Suppressor macrophage (primary cell): ENCODE data around the gene RAD51AP2.
"Not testable (repeated sequence)": the region's sequence is repeated elsewhere in the genome, so short reads cannot be mapped to it uniquely, and the experiment has no call there.

Experiments
- DNase-seq, 4 experiments: peaks; one replicate each; pipeline ENCODE4 v3.0.0-alpha.2; 2020 to 2022

RAD51AP2 gene

DNA sequence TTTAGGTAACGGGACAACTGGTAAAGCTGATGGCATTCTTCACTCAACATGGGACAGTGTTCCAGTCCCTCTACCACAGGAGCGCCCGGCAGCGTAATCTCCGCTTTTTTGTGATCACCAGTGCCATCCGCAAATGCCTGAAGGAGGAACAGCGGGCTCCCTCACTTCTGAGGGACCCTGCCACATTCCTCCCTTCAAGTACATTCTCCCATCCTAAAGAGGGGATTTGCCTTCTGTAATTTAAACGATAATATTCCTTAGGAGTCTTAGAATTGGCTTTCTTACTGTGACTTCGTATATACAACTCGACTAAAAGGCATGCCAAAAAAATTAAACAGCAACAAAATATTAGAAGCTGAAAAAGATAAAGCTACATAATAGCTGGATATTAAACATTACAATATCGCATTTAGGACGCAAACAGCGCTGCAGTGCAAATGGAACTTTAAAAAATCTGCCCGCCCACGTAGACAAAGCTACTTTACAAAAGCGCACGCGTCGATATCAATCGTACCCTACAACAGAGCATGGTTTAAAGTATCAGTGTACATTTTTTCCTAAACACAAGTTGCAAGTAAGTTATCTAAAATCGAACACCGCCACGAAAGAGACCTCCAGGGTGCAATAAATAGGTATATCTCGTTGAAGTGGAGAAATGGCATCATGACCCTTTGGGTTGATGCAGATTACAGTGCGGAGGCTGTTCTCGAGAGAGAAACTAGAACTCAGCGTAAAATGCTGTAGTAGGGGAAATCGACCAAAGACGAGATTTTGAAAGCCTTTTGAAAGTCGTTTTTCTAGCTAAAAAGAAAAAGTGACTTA is 20.0 kb upstream of the RAD51AP2 start:
- DNase-seq: peak in 1 of 4 experiments; percentile 1

- no peak for DNase-seq
These were observed 18.2 kb upstream of the RAD51AP2 start for GRCh38 chr2:17536416-17536815.

GRCh38 chr2:17533546-17533945 is 15.3 kb upstream of the RAD51AP2 start:
- DNase-seq: no peak

- DNase-seq: no peak
These were observed 11.5 kb upstream of the RAD51AP2 start for GRCh38 chr2:17529771-17530170.

- no peak for DNase-seq
These were observed 4.1 kb upstream of the RAD51AP2 start for GRCh38 chr2:17522303-17522702.

- DNase-seq: no peak
These were observed 3.4 kb upstream of the RAD51AP2 start for GRCh38 chr2:17521621-17522020.

DNA sequence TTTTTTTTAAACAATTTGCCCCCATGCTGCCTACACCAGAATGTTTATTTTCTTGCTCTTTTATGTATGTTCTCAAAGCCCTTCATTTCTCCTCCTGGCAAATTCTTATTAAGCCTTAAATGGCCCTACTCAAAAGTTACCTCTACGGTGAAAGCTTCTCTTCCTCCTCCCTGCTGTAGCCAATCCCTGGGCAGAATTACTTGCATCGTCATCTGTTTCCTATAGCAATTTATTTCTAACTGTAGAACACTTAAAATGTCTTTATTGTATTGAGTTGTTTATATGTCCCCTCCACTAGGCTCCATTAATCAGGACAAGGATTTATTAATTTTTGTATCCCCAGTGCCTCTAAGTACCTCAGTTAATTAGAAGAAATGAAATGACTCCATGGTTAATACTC is 2.5 kb upstream of the RAD51AP2 start:
- DNase-seq: no peak

- DNase-seq: no peak
These were observed 1.2 kb upstream of the RAD51AP2 start for GRCh38 chr2:17519486-17519885.

GRCh38 chr2:17517481-17518211 is 594 bp downstream of the RAD51AP2 start:
- no peak for DNase-seq

DNA sequence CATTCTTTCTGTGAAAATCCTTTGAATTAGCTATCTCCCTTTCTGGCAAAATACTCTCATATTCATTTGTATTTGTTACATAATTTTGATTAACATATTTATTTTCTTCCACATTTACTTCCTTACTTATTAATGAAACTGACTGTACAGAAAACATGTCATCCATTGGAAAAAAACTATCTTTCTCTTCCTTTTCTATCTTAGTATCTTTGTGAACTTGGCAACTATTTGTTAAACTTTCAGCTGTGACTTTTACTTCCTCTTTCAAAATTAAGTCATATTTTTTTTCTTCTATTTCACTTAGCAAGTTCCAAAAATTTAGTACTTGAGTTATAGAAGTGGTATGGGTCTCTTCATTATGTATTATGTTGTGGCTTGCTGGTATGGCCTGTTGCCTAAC is 2.6 kb downstream of the RAD51AP2 start:
- peak in 2 of 4 experiments; percentile 30 to 33 for DNase-seq

- peak in 3 of 4 experiments; percentile 9 to 38 (median 38) for DNase-seq
These were observed 11.3 kb downstream of the RAD51AP2 start for GRCh38 chr2:17506736-17507616.

DNA sequence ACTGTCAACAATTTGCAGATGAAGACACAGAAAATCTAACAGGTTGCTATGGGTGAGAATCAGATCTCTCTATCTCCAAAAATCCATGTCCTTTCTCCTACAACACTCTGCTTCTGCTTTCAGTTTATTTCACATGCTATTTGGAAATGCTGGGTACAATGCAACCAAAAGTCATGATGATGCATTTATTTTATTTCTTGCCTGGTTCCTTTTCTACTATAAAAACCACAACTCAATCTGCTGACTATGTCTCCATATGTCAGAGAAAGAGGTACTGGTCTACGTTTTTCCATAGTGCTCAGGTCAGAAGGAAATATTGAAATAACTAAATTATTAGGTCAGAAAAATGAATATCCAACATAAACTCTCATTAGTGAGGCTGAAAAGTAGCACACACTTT is 20.5 kb downstream of the RAD51AP2 start:
- DNase-seq: peak in 2 of 4 experiments; percentile 40 to 54

GRCh38 chr2:17495590-17495989 is 22.6 kb downstream of the RAD51AP2 start:
- DNase-seq: peak in 1 of 4 experiments; percentile 1

DNA sequence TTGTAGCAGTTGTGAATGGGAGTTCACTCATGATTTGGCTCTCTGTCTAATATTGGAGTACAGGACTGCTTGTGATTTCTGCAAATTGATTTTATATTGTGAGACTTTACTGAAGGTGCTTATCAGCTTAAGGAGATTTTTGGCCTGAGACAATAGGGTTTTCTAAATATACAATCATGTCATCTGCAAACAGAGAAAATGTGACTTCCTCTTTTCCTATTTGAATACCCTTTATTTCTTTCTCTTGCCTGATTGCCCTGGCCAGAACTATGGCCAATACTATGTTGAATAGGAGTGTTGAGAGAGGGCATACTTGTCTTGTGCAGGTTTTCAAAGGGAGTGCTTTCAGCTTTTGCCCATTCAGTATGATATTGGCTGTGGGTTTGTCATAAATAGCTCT is 28.1 kb downstream of the RAD51AP2 start:
- DNase-seq: not testable (repeated sequence)

GRCh38 chr2:17488610-17489009 is 29.6 kb downstream of the RAD51AP2 start:
- not testable (repeated sequence) for DNase-seq

GRCh38 chr2:17483496-17483895 is 34.7 kb downstream of the RAD51AP2 start:
- DNase-seq: no peak

GRCh38 chr2:17482651-17483050 is 35.6 kb downstream of the RAD51AP2 start:
- no peak for DNase-seq

DNA sequence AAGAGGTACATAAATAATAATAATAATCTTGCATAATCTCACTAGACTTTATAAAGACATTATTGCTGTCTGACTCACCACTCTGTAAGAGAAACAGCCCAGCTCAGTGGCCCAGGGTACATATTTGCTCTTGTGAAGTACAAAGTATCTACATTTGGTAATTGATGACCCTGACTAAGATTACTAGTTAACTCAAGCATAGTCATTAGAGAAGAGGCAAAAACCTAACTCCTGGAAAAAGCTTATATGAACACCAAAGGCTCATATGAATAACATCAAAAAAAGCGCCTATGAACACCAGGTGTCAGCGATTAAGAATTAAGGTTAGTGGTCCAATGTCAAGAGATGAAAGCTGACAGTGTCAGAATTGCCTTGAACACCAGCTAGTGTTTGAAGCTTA is 38.4 kb downstream of the RAD51AP2 start:
- DNase-seq: no peak

DNA sequence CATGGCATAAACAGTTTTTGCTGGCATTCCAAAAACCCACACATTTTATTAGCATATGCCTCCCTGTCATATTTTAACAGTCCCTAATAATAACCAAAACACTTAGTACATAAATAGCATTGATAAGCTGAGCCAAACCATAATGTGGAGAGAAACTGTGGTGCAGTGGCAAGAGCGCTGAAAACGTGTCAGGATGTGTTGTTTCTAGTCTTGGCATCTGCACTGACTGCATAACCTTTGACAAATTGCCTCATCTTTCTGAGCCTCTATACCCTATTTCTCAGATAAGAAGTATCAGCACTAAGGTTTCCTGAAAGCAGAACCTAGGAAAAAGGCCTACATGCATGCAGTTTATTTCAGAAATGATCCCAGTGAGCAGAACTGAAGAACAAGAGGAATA is 41.4 kb downstream of the RAD51AP2 start:
- DNase-seq: peak in 1 of 4 experiments; percentile 1

DNA sequence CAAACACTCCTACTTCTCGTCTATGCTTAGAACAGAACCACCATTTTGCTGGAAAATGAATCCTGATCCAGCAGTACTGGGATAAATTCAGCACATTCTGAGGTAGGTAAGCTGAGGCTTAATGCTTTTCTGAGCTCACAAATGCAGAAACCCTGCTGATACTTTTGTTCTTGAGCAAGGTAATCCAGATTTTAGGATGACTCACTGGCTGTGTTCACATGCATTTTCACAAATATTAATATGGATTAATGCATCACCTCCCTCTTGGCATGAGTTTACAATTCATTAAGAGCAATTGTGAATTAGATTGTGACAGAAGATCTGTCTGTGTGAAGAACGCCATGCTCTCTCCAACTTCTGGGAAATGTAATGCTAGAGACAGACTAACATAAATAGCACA is 42.2 kb downstream of the RAD51AP2 start:
- no peak for DNase-seq

DNA sequence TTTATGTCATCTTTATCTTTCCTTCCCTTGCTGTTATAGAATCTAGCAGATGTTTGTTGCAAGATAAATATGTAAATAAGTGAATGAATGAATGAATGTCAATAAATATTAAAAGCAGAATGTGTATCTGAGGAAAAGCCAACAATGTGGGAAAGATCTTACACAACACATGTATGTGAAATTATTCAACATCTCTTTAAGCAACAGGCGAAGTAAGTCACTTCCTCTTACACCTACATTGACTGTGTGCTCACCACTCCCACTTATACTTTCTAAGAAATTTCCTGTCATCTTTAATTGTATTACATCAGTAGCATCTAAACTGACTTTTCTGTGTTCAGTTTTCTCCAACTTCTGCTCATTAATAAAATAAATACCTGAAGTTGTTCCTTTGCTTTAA is 43.0 kb downstream of the RAD51AP2 start:
- peak; percentile 5 to 79 (median 52) for DNase-seq

DNA sequence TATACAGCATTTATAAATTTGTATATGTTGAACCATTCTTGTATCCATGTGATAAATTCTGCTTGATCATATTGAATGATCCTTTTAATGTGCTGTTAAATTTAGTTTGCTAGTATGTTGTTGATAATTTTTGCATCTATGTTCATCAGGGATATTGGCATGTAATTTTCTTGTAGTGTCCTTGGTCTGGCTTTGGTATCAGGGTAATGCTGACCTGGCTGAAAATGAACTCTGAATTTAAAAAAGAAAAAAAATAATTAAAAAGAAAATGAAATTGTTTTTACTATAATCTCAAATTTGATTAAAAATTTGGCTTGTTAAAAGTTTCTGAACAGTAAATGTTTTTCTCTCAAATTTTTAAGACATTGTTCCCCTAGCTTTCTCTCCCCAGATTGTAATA is 46.3 kb downstream of the RAD51AP2 start:
- no peak for DNase-seq
